Trophoblast cell (in vitro differentiated cells and primary cell): Measurements from ENCODE around the gene MAPT.

Experiments used
- DNase-seq, 2 donors: peaks; one replicate each; pipeline ENCODE4 v3.0.0-alpha.2; 2016
- H2AFZ ChIP-seq: 2 replicates; pipeline ENCODE4 v1.6.1; 2013; ENCODE audit warnings: low read length, moderate library complexity, mild to moderate bottlenecking; ENCODE audit not compliant: insufficient read depth, poor library complexity
- H2AK5ac ChIP-seq: 2 replicates; pipeline ENCODE4 v1.6.1; 2013; ENCODE audit warnings: mild to moderate bottlenecking, low read length
- H2BK120ac ChIP-seq: 2 replicates; pipeline ENCODE4 v1.6.1; 2013; ENCODE audit warnings: low read length, mild to moderate bottlenecking, moderate library complexity; ENCODE audit not compliant: insufficient read depth, poor library complexity
- H2BK12ac ChIP-seq: 2 replicates; pipeline ENCODE4 v1.6.1; 2013; ENCODE audit warnings: mild to moderate bottlenecking, low read length, moderate library complexity
- H2BK5ac ChIP-seq: 2 replicates; pipeline ENCODE4 v1.6.1; 2013; ENCODE audit warnings: low read length, low read depth, moderate library complexity, mild to moderate bottlenecking; ENCODE audit not compliant: poor library complexity
- H3K14ac ChIP-seq: 2 replicates; pipeline ENCODE4 v1.6.1; 2013; ENCODE audit warnings: mild to moderate bottlenecking, low read length
- H3K18ac ChIP-seq: 2 replicates; pipeline ENCODE4 v1.6.1; 2013; ENCODE audit warnings: mild to moderate bottlenecking, low read length
- H3K23ac ChIP-seq: 2 replicates; pipeline ENCODE4 v1.6.1; 2013; ENCODE audit warnings: low read length
- H3K27ac ChIP-seq: 2 replicates; pipeline ENCODE4 v1.5.1; 2013; ENCODE audit warnings: low read depth, mild to moderate bottlenecking, inconsistent platforms, low read length, moderate library complexity
- H3K27me3 ChIP-seq: 2 replicates; pipeline ENCODE4 v1.6.1; 2013; ENCODE audit warnings: inconsistent platforms, mild to moderate bottlenecking, low read length, moderate library complexity; ENCODE audit not compliant: insufficient read depth
- H3K36me3 ChIP-seq, 2 experiments: 1 replicate in 1 of 2; 2 replicates in 1 of 2; pipeline ENCODE4 v1.6.1; 2013; ENCODE audit warnings: low read length in 2 of 2, mild to moderate bottlenecking in 2 of 2, moderate library complexity in 1 of 2; ENCODE audit not compliant: insufficient read depth in 2 of 2, control insufficient read depth in 1 of 2
- H3K4ac ChIP-seq: 2 replicates; pipeline ENCODE4 v1.6.1; 2013; ENCODE audit warnings: low read depth, mild to moderate bottlenecking, low read length, moderate library complexity
- H3K4me1 ChIP-seq, 2 experiments: 1 replicate in 1 of 2; 2 replicates in 1 of 2; pipeline ENCODE4 v1.6.1; 2013; ENCODE audit warnings: low read length in 2 of 2, mild to moderate bottlenecking in 2 of 2, moderate library complexity in 1 of 2; ENCODE audit not compliant: insufficient read depth in 2 of 2, control insufficient read depth in 1 of 2
- H3K4me2 ChIP-seq: 2 replicates; pipeline ENCODE4 v1.6.1; 2013; ENCODE audit warnings: inconsistent platforms, mild to moderate bottlenecking, low read length, moderate library complexity
- H3K4me3 ChIP-seq: 2 replicates; pipeline ENCODE4 v1.5.1; 2013; ENCODE audit warnings: mild to moderate bottlenecking, low read depth, low read length, inconsistent platforms
- H3K79me1 ChIP-seq: one replicate; pipeline ENCODE4 v1.6.1; 2013; ENCODE audit warnings: low read length
- H3K79me2 ChIP-seq: 2 replicates; pipeline ENCODE4 v1.6.1; 2013; ENCODE audit warnings: low read length, mild to moderate bottlenecking; ENCODE audit not compliant: control insufficient read depth, insufficient read depth, poor library complexity
- H3K9ac ChIP-seq: 2 replicates; pipeline ENCODE4 v1.6.1; 2013; ENCODE audit warnings: mild to moderate bottlenecking, low read length
- H3K9me3 ChIP-seq: 2 replicates; pipeline ENCODE4 v1.6.1; 2013; ENCODE audit warnings: low read depth, mild to moderate bottlenecking, control low read depth, inconsistent platforms, low read length; ENCODE audit not compliant: insufficient read depth
- H4K12ac ChIP-seq: 2 replicates; pipeline ENCODE4 v1.6.1; 2013; ENCODE audit warnings: low read depth, mild to moderate bottlenecking, low read length, moderate library complexity
- H4K8ac ChIP-seq: 2 replicates; pipeline ENCODE4 v1.6.1; 2013; ENCODE audit warnings: low read depth, mild to moderate bottlenecking, low read length, moderate library complexity
- H4K91ac ChIP-seq: one replicate; pipeline ENCODE4 v1.6.1; 2013; ENCODE audit warnings: low read depth, mild to moderate bottlenecking, low read length, moderate library complexity
- WGBS: extraction: QIAGEN DNeasy Blood & Tissue Kit; methylation state at CpG from one replicate; pipeline ENCODE4 v1.1.7; 2013; ENCODE audit warnings: missing lambda C conversion rate; ENCODE audit not compliant: insufficient read length, insufficient coverage; ENCODE audit errors: extremely low coverage; 5-methylcytosine and 5-hydroxymethylcytosine counted together

MAPT gene

DNA sequence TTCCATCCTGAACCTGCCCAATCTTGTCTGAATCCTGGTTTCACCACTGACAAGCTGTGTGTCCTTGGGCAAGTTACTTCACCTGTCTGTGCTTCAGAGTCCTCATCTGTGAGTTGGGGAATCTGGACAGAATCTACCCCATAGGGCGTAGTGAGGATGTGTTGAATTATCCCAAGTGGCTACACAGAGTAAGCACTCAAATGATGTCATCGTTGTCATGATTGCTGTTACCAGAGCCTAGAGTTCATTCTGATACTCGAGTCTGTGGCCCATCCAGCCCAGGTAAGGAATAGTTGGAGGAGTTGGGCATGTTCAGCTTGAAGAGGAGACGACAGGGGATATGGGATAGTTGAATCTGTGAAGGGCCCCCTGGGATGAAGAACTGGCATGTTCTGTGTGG is 45.9 kb downstream of the MAPT start:
- Histone ChIP-seq H4K12ac (no peak overlapping the region), H2BK12ac (no peak overlapping the region), H3K4me2 (no peak overlapping the region), H3K4me1 (no peaks in the 10 kb centered on the region), H3K4me3 (no peak overlapping the region), H3K27ac (no peak overlapping the region), H3K4ac (no peak overlapping the region), H3K18ac (no peak overlapping the region), H3K9me3 (no peaks in the 10 kb centered on the region), H3K14ac (no peak overlapping the region), H2AK5ac (no peak overlapping the region), H2BK120ac (no peak overlapping the region), H3K27me3 (no peaks in the 10 kb centered on the region), H2BK5ac (no peak overlapping the region), H3K79me2 (no peaks in the 10 kb centered on the region), H3K79me1 (no peaks in the 10 kb centered on the region), H4K91ac (no peak overlapping the region), H4K8ac (no peak overlapping the region), H2AFZ (no peak overlapping the region), H3K9ac (no peak overlapping the region), H3K36me3 (no peaks in the 10 kb centered on the region), H3K23ac (no peak overlapping the region)
- WGBS = no CpG with 5 or more reads among the region's 4 CpGs
- DNase-seq = no peak

DNA sequence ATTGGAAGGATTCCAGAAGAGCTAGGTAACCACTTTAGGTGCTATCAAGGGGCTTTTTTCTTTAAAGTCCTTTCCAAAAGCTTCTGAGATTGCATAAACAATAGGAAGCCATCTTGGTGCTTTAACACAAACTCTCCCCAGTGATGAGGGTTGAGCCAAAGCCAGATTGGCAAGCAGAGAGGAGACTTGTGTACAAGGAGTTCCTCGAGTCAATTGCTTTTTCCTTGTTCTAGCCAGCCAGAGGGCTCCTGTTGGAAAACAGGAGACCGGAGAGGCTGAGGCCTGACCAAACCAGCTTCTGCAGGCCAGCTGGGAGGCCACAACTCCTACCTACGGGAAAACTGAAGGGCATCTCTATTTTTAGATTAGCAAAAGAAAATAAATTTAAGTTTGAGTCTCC is 46.5 kb downstream of the MAPT start:
- Histone ChIP-seq H2AK5ac (no peak overlapping the region), H3K4me2 (no peak overlapping the region), H3K14ac (no peak overlapping the region), H4K12ac (no peak overlapping the region), H4K91ac (no peak overlapping the region), H3K9me3 (no peaks in the 10 kb centered on the region), H3K27ac (no peak overlapping the region), H2BK120ac (no peak overlapping the region), H3K27me3 (no peaks in the 10 kb centered on the region), H3K4ac (no peak overlapping the region), H3K79me1 (no peaks in the 10 kb centered on the region), H4K8ac (no peak overlapping the region), H3K36me3 (no peaks in the 10 kb centered on the region), H3K79me2 (no peaks in the 10 kb centered on the region), H3K4me3 (no peak overlapping the region), H2AFZ (no peak overlapping the region), H2BK12ac (no peak overlapping the region), H2BK5ac (no peak overlapping the region), H3K18ac (no peak overlapping the region), H3K4me1 (no peaks in the 10 kb centered on the region), H3K23ac (no peak overlapping the region), H3K9ac (no peak overlapping the region)
- WGBS = no CpG with 5 or more reads among the region's 3 CpGs
- no peak for DNase-seq

DNA sequence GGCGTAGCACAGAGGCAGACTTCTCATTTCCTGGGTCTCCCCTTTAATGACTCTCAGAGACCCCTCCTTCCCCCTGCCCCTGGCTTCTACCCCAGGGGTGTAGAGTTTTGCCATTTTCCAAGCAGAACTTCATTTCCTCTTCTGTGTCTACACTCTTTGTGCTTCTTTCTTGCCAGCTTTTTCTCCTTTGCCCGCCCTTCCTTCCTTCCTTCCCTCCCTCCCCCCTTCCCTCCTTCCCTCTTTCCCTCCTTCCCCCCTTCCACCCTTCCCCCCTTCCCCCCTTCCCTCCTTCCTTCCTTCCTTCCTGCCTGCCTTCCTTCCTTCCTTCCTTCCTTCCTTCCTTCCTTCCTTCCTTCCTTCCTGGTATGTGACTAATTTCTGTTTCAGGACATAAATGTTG is 47.0 kb downstream of the MAPT start:
- H3K14ac ChIP-seq = no peak overlapping the region
- H3K4me3 ChIP-seq = no peak overlapping the region
- WGBS = no CpG with 5 or more reads among the region's 2 CpGs
- H2AFZ ChIP-seq = no peak overlapping the region
- H4K12ac ChIP-seq = no peak overlapping the region
- H2BK120ac ChIP-seq = no peak overlapping the region
- H3K23ac ChIP-seq = no peak overlapping the region
- no peak overlapping the region for H3K18ac ChIP-seq
- H3K4me1 ChIP-seq = no peaks in the 10 kb centered on the region
- H3K4ac ChIP-seq = no peak overlapping the region
- no peak for DNase-seq
- no peak overlapping the region for H3K9ac ChIP-seq
- no peak overlapping the region for H3K4me2 ChIP-seq
- H3K79me1 ChIP-seq = no peaks in the 10 kb centered on the region
- H3K27ac ChIP-seq = no peak overlapping the region
- no peak overlapping the region for H4K91ac ChIP-seq
- no peaks in the 10 kb centered on the region for H3K79me2 ChIP-seq
- H3K36me3 ChIP-seq = no peaks in the 10 kb centered on the region
- no peak overlapping the region for H2BK5ac ChIP-seq
- no peak overlapping the region for H4K8ac ChIP-seq
- no peak overlapping the region for H2BK12ac ChIP-seq
- no peaks in the 10 kb centered on the region for H3K27me3 ChIP-seq
- H2AK5ac ChIP-seq = no peak overlapping the region
- H3K9me3 ChIP-seq = no peaks in the 10 kb centered on the region

DNA sequence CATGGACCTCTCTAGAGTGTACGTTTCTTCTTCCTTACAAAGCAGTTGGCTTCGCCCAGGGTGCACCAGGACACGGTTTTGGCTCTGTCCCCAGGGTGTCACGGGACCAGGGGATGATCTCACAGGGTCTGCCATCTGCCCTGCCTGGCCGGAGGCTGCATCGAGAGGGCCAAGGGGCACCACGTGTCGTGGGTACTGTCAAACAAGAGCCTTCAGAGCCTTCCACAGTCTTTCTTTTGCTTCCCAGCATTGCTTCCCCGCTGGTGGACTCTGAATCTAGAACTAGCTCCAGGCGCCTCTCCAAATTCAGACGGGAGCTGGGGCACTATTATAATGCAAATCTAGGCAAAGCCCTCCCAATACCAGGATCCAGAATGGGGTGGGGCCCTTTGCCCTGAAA is 47.9 kb downstream of the MAPT start:
- no peaks in the 10 kb centered on the region for H3K9me3 ChIP-seq
- H3K4me1 ChIP-seq = no peaks in the 10 kb centered on the region
- no peak overlapping the region for H2BK120ac ChIP-seq
- no peak overlapping the region for H4K8ac ChIP-seq
- no peak overlapping the region for H2BK5ac ChIP-seq
- H3K36me3 ChIP-seq = no peaks in the 10 kb centered on the region
- WGBS = no CpG with 5 or more reads among the region's 11 CpGs
- H4K91ac ChIP-seq = no peak overlapping the region
- H2AFZ ChIP-seq = peak overlapping the region; percentile 25
- no peak overlapping the region for H2BK12ac ChIP-seq
- H3K9ac ChIP-seq = no peak overlapping the region
- no peak overlapping the region for H3K23ac ChIP-seq
- no peaks in the 10 kb centered on the region for H3K79me2 ChIP-seq
- no peak overlapping the region for H4K12ac ChIP-seq
- peaks cover 4% of the 10 kb centered on the region for H3K79me1 ChIP-seq
- H3K4ac ChIP-seq = no peak overlapping the region
- no peak for DNase-seq
- no peaks in the 10 kb centered on the region for H3K27me3 ChIP-seq
- H2AK5ac ChIP-seq = no peak overlapping the region
- no peak overlapping the region for H3K27ac ChIP-seq
- H3K14ac ChIP-seq = no peak overlapping the region
- H3K18ac ChIP-seq = no peak overlapping the region
- no peak overlapping the region for H3K4me2 ChIP-seq
- H3K4me3 ChIP-seq = no peak overlapping the region
